Activated CD8-positive, alpha-beta T cell treated with anti-CD3 and anti-CD28 coated beads for 36 hours (primary cell): ENCODE results near the gene OR52E8. TPM values are rescaled to one million over a fixed set of nuclear protein-coding genes. Genes with fewer than 3 reads are reported as not detected.

Experiments
- ATAC-seq: fragments of 200-7000 bp; cut with Tn5 transposase; one replicate; pipeline ENCODE4 v1.10.0; 2021; ENCODE audit warnings: mild to moderate bottlenecking, moderate library complexity
- CTCF ChIA-PET: fragments of 350-600 bp; sonication (Branson Sonifier 250); formaldehyde crosslinking; loops from one replicate; lab custom pipeline; 2021; ENCODE audit warnings: antibody characterized with exemption; lab: Charles Lee
- POLR2A ChIA-PET: fragments of 350-600 bp; sonication (Branson Sonifier 250); formaldehyde crosslinking; loops from one replicate; lab custom pipeline; 2021; ENCODE audit warnings: antibody characterized with exemption; lab: Charles Lee
- DNase-seq: peaks from one replicate; pipeline ENCODE4 v3.0.0-alpha.2; 2020
- H3K27ac Mint-ChIP-seq: one replicate; pipeline ENCODE4 v1.8.0; 2021; ENCODE audit warnings: mild to moderate bottlenecking, mixed read lengths
- H3K27me3 Mint-ChIP-seq: one replicate; pipeline ENCODE4 v1.8.0; 2021; ENCODE audit warnings: mixed read lengths
- H3K36me3 Mint-ChIP-seq: one replicate; pipeline ENCODE4 v1.8.0; 2021; ENCODE audit warnings: low read depth, mixed read lengths
- H3K4me1 Mint-ChIP-seq: one replicate; pipeline ENCODE4 v1.8.0; 2021; ENCODE audit warnings: low read depth, mixed read lengths
- H3K4me3 Mint-ChIP-seq: one replicate; pipeline ENCODE4 v1.8.0; 2021; ENCODE audit warnings: mild to moderate bottlenecking, moderate library complexity, mixed read lengths
- H3K9me3 Mint-ChIP-seq: one replicate; pipeline ENCODE4 v1.8.0; 2021; ENCODE audit warnings: mixed read lengths
- CTCF ChIP-seq: fragments of 200-600 bp; IDR thresholded peaks from one replicate; pipeline ENCODE4 v1.8.0; 2022; ENCODE audit warnings: antibody characterized with exemption, mild to moderate bottlenecking
- intact Hi-C: fragments of 100-400 bp; cut with micrococcal nuclease; formaldehyde crosslinking; loops from one replicate; pipeline ENCODE4 v1.10.0; 2022
- total RNA-seq, 2 experiments: library from RNA; stranded (reverse); gene quantifications; one replicate each; pipeline ENCODE4 v1.2.3, GENCODE V29; 2021

Gene OR52E8
- total RNA-seq, 2 experiments from 2014 or later = not detected

DNA sequence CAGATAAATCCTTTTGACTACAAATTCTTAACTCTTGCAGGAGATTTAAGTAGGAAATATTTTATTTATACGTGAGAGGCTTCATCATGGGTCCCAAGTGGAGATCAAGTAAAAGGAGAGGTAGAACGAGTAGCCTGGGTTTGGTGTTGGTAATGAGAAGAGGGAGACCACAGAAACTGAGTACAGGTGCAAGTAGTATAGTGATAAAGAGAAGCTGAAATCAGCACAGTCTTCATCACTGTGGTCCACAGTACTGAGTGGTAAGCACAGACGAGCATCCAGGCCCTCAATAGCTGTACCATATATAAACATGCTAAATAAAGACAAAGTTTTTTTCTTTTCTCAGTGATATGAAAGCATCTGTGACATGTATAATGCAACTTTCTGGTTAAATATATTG is 29.7 kb upstream of the OR52E8 start:
- Mint-ChIP-seq H3K27me3 (peaks cover 8% of the 10 kb centered on the region), H3K4me3 (no peak overlapping the region), H3K9me3 (no peaks in the 10 kb centered on the region), H3K36me3 (no peaks in the 10 kb centered on the region), H3K27ac (no peak overlapping the region), H3K4me1 (no peaks in the 10 kb centered on the region)
- no peak for DNase-seq
- intact Hi-C loops = no loop called here
- POLR2A ChIA-PET = no interaction called here
- CTCF ChIA-PET = interaction anchor here (2.0 kb wide), 1 partner anchor 10 kb away, joined by 5 read pairs; no protein-coding TSS in a partner anchor
- no peak for TF ChIP-seq CTCF
- no peak for ATAC-seq

GRCh38 chr11:5881756-5882155 is 24.3 kb upstream of the OR52E8 start:
- Mint-ChIP-seq H3K4me3 (no peak overlapping the region), H3K27ac (no peak overlapping the region), H3K9me3 (no peaks in the 10 kb centered on the region), H3K36me3 (no peaks in the 10 kb centered on the region), H3K4me1 (no peaks in the 10 kb centered on the region), H3K27me3 (peaks cover 7% of the 10 kb centered on the region)
- no peak for TF ChIP-seq CTCF
- intact Hi-C loops = no loop called here
- no peak for ATAC-seq
- POLR2A ChIA-PET = no interaction called here
- no peak for DNase-seq
- CTCF ChIA-PET = no interaction called here

DNA sequence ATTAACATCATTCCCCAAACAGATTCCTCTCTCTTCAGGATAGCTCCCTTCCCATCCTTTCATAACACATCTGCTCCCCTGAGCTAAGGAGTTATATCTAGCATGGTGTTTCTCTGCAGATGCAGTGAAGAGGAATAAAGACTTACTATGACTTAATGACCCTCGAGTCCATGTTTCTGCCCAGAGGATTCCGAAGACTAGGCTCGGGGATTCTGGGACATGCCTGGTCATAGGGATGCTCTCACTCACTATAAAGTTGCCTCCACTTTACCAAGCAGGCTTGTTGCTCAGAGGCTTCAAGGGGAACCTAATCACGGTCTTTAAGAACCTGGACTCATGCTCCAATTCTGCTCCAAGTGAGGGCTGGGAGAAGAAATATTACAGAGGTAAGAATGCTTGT is 22.8 kb upstream of the OR52E8 start, which contains the start of gene OR52E4:
TSS of gene OR52E4 (plus strand) at position 301 of the 400 bp plus-strand sequence. CDS start 3,664 bp downstream, outside the sequence.
- intact Hi-C loops = no loop called here
- Mint-ChIP-seq H3K4me1 (no peaks in the 10 kb centered on the region), H3K27ac (no peak within 1 kb of the TSS), H3K27me3 (peaks cover 6% of the 10 kb centered on the region), H3K4me3 (no peak within 1 kb of the TSS), H3K9me3 (no peaks in the 10 kb centered on the region), H3K36me3 (no peaks in the 10 kb centered on the region)
- DNase-seq (no peak), ATAC-seq (no peak)
- TF ChIP-seq CTCF = no peak
- ChIA-PET CTCF (no interaction called here), POLR2A (no interaction called here)

- no peak for TF ChIP-seq CTCF
These were observed 21.1 kb upstream of the OR52E8 start for GRCh38 chr11:5878564-5878963.

DNA sequence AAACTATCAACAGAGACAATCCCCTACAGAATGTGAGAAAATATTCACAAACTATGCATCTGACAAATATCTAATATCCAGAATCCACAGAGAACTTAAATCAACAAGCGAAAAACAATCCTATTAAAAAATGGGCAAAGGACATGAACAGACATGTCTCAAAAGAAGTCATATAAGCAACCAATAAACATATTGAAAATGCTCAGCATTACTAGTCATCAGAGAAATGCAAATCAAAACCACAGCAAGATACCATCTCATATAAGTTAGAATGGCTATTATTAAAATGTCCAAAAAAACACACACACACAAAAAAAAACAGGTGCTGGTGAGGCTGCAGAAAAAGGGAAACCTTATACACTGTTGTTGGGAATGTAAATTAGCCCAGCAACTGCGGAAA is 8.3 kb upstream of the OR52E8 start:
- H3K27me3 Mint-ChIP-seq = peaks cover 16% of the 10 kb centered on the region
- intact Hi-C loops = no loop called here
- peaks cover 6% of the 10 kb centered on the region for H3K9me3 Mint-ChIP-seq
- ChIA-PET CTCF (no interaction called here), POLR2A (no interaction called here)
- no peak for ATAC-seq
- H3K27ac Mint-ChIP-seq = no peak overlapping the region
- no peak overlapping the region for H3K4me3 Mint-ChIP-seq
- H3K36me3 Mint-ChIP-seq = no peaks in the 10 kb centered on the region
- no peak for DNase-seq
- H3K4me1 Mint-ChIP-seq = no peaks in the 10 kb centered on the region
- no peak for TF ChIP-seq CTCF

More at GRCh38 chr11:5878564-5878963, 21.1 kb upstream of the OR52E8 start:
- ATAC-seq (no peak), DNase-seq (no peak)
- no peaks in the 10 kb centered on the region for H3K4me1 Mint-ChIP-seq
- no peak overlapping the region for H3K27ac Mint-ChIP-seq
- H3K4me3 Mint-ChIP-seq = no peak overlapping the region
- H3K27me3 Mint-ChIP-seq = peaks cover 3% of the 10 kb centered on the region
- H3K9me3 Mint-ChIP-seq = no peaks in the 10 kb centered on the region
- CTCF ChIA-PET = no interaction called here
- no peaks in the 10 kb centered on the region for H3K36me3 Mint-ChIP-seq
- POLR2A ChIA-PET = no interaction called here
- intact Hi-C loops = no loop called here
